ENCODE results near the gene ATG13.

Gene ATG13

GRCh38 chr11:46675288-46675851 is 58.0 kb downstream of the ATG13 start:
- no peak for ATAC-seq (replicated peaks; ENCODE audit: extremely low read depth, poor library complexity, severe bottlenecking)
- DNase-seq (ENCODE audit: low spot score in 2 of 2) = no peak
- H3K4me1 Mint-ChIP-seq = peaks cover 39% of the 10 kb centered on the region
- H3K9me3 Mint-ChIP-seq = no peaks in the 10 kb centered on the region
- H3K4me3 Mint-ChIP-seq = no peak overlapping the region
- peaks cover 35% of the 10 kb centered on the region for H3K36me3 Mint-ChIP-seq (ENCODE audit: insufficient read depth)
- no peaks in the 10 kb centered on the region for H3K27me3 Mint-ChIP-seq
- H3K27ac Mint-ChIP-seq (ENCODE audit: low read depth) = peak overlapping the region; percentile 84

- H3K27me3 Mint-ChIP-seq = no peaks in the 10 kb centered on the region
- no peak overlapping the region for H3K27ac Mint-ChIP-seq (ENCODE audit: low read depth)
- ATAC-seq (replicated peaks; ENCODE audit: extremely low read depth, poor library complexity, severe bottlenecking) = no peak
- H3K4me3 Mint-ChIP-seq = no peak overlapping the region
- no peak for DNase-seq (ENCODE audit: low spot score in 2 of 2)
- H3K36me3 Mint-ChIP-seq (ENCODE audit: insufficient read depth) = peaks cover 33% of the 10 kb centered on the region
- H3K4me1 Mint-ChIP-seq = peaks cover 37% of the 10 kb centered on the region
- H3K9me3 Mint-ChIP-seq = no peaks in the 10 kb centered on the region
These were observed 58.6 kb downstream of the ATG13 start for GRCh38 chr11:46675949-46676348.

- Mint-ChIP-seq H3K4me3 (no peak overlapping the region), H3K27ac (ENCODE audit: low read depth) (no peak overlapping the region), H3K27me3 (no peaks in the 10 kb centered on the region), H3K9me3 (no peaks in the 10 kb centered on the region), H3K36me3 (ENCODE audit: insufficient read depth) (peaks cover 29% of the 10 kb centered on the region), H3K4me1 (peaks cover 30% of the 10 kb centered on the region)
- DNase-seq (ENCODE audit: low spot score in 2 of 2) = no peak
- no peak for ATAC-seq (replicated peaks; ENCODE audit: extremely low read depth, poor library complexity, severe bottlenecking)
These were observed 59.2 kb downstream of the ATG13 start for GRCh38 chr11:46676436-46677158.

GRCh38 chr11:46677169-46677568 is 59.8 kb downstream of the ATG13 start:
- Mint-ChIP-seq H3K27ac (ENCODE audit: low read depth) (no peak overlapping the region), H3K9me3 (no peaks in the 10 kb centered on the region), H3K27me3 (no peaks in the 10 kb centered on the region), H3K4me1 (peaks cover 24% of the 10 kb centered on the region), H3K36me3 (ENCODE audit: insufficient read depth) (peaks cover 32% of the 10 kb centered on the region), H3K4me3 (no peak overlapping the region)
- DNase-seq (ENCODE audit: low spot score in 2 of 2) = no peak
- ATAC-seq (replicated peaks; ENCODE audit: extremely low read depth, poor library complexity, severe bottlenecking) = no peak

GRCh38 chr11:46677991-46678740 is 60.8 kb downstream of the ATG13 start:
- H3K9me3 Mint-ChIP-seq = no peaks in the 10 kb centered on the region
- ATAC-seq (replicated peaks; ENCODE audit: extremely low read depth, poor library complexity, severe bottlenecking) (no peak), DNase-seq (ENCODE audit: low spot score in 2 of 2) (no peak)
- no peak overlapping the region for H3K4me3 Mint-ChIP-seq
- peaks cover 29% of the 10 kb centered on the region for H3K36me3 Mint-ChIP-seq (ENCODE audit: insufficient read depth)
- peaks cover 16% of the 10 kb centered on the region for H3K4me1 Mint-ChIP-seq
- no peaks in the 10 kb centered on the region for H3K27me3 Mint-ChIP-seq
- H3K27ac Mint-ChIP-seq (ENCODE audit: low read depth) = peak overlapping the region; percentile 76

- ATAC-seq (replicated peaks; ENCODE audit: extremely low read depth, poor library complexity, severe bottlenecking) (no peak), DNase-seq (ENCODE audit: low spot score in 2 of 2) (no peak)
- peaks cover 16% of the 10 kb centered on the region for H3K4me1 Mint-ChIP-seq
- no peaks in the 10 kb centered on the region for H3K9me3 Mint-ChIP-seq
- peak overlapping the region; percentile 76 for H3K27ac Mint-ChIP-seq (ENCODE audit: low read depth)
- H3K36me3 Mint-ChIP-seq (ENCODE audit: insufficient read depth) = peaks cover 30% of the 10 kb centered on the region
- no peaks in the 10 kb centered on the region for H3K27me3 Mint-ChIP-seq
- H3K4me3 Mint-ChIP-seq = no peak overlapping the region
These were observed 61.4 kb downstream of the ATG13 start for GRCh38 chr11:46678741-46679130.

GRCh38 chr11:46679241-46680163 is 62.1 kb downstream of the ATG13 start:
- peak overlapping the region; percentile 76 for H3K27ac Mint-ChIP-seq (ENCODE audit: low read depth)
- no peak overlapping the region for H3K4me3 Mint-ChIP-seq
- no peaks in the 10 kb centered on the region for H3K9me3 Mint-ChIP-seq
- no peak for DNase-seq (ENCODE audit: low spot score in 2 of 2)
- no peak for ATAC-seq (replicated peaks; ENCODE audit: extremely low read depth, poor library complexity, severe bottlenecking)
- H3K27me3 Mint-ChIP-seq = no peaks in the 10 kb centered on the region
- peaks cover 13% of the 10 kb centered on the region for H3K4me1 Mint-ChIP-seq
- H3K36me3 Mint-ChIP-seq (ENCODE audit: insufficient read depth) = peaks cover 38% of the 10 kb centered on the region

- H3K27ac Mint-ChIP-seq (ENCODE audit: low read depth) = no peak overlapping the region
- no peak overlapping the region for H3K4me3 Mint-ChIP-seq
- H3K27me3 Mint-ChIP-seq = no peaks in the 10 kb centered on the region
- no peak for DNase-seq (ENCODE audit: low spot score in 2 of 2)
- H3K4me1 Mint-ChIP-seq = peaks cover 7% of the 10 kb centered on the region
- ATAC-seq (replicated peaks; ENCODE audit: extremely low read depth, poor library complexity, severe bottlenecking) = no peak
- no peaks in the 10 kb centered on the region for H3K9me3 Mint-ChIP-seq
- peaks cover 40% of the 10 kb centered on the region for H3K36me3 Mint-ChIP-seq (ENCODE audit: insufficient read depth)
These were observed 62.9 kb downstream of the ATG13 start for GRCh38 chr11:46680164-46680760.

- peaks cover 45% of the 10 kb centered on the region for H3K36me3 Mint-ChIP-seq (ENCODE audit: insufficient read depth)
- no peaks in the 10 kb centered on the region for H3K9me3 Mint-ChIP-seq
- DNase-seq (ENCODE audit: low spot score in 2 of 2) (no peak), ATAC-seq (replicated peaks; ENCODE audit: extremely low read depth, poor library complexity, severe bottlenecking) (no peak)
- no peak overlapping the region for H3K27ac Mint-ChIP-seq (ENCODE audit: low read depth)
- H3K4me3 Mint-ChIP-seq = no peak overlapping the region
- H3K4me1 Mint-ChIP-seq = peaks cover 7% of the 10 kb centered on the region
- H3K27me3 Mint-ChIP-seq = no peaks in the 10 kb centered on the region
These were observed 63.5 kb downstream of the ATG13 start for GRCh38 chr11:46680815-46681214.

- Mint-ChIP-seq H3K4me1 (peaks cover 5% of the 10 kb centered on the region), H3K27me3 (no peaks in the 10 kb centered on the region), H3K36me3 (ENCODE audit: insufficient read depth) (peaks cover 46% of the 10 kb centered on the region), H3K4me3 (no peak overlapping the region), H3K27ac (ENCODE audit: low read depth) (no peak overlapping the region), H3K9me3 (no peaks in the 10 kb centered on the region)
- ATAC-seq (replicated peaks; ENCODE audit: extremely low read depth, poor library complexity, severe bottlenecking) (no peak), DNase-seq (ENCODE audit: low spot score in 2 of 2) (no peak)
These were observed 64.5 kb downstream of the ATG13 start for GRCh38 chr11:46681814-46682213.

GRCh38 chr11:46682773-46683752 is 65.7 kb downstream of the ATG13 start:
- no peak overlapping the region for H3K4me3 Mint-ChIP-seq
- peaks cover 6% of the 10 kb centered on the region for H3K4me1 Mint-ChIP-seq
- peaks cover 48% of the 10 kb centered on the region for H3K36me3 Mint-ChIP-seq (ENCODE audit: insufficient read depth)
- no peak for ATAC-seq (replicated peaks; ENCODE audit: extremely low read depth, poor library complexity, severe bottlenecking)
- DNase-seq (ENCODE audit: low spot score in 2 of 2) = no peak
- H3K9me3 Mint-ChIP-seq = no peaks in the 10 kb centered on the region
- H3K27ac Mint-ChIP-seq (ENCODE audit: low read depth) = no peak overlapping the region
- no peaks in the 10 kb centered on the region for H3K27me3 Mint-ChIP-seq

Measured in central memory CD8-positive, alpha-beta T cell (primary cell).